RWPE1 (cell line): ENCODE results near the gene LCN15.
"Not testable (repeated sequence)": the region's sequence is repeated elsewhere in the genome, so short reads cannot be mapped to it uniquely, and the experiment has no call there.

ENCODE experiments used
- CTCF ChIA-PET: fragments of 350-600 bp; sonication (Branson Sonifier 250); formaldehyde crosslinking; extraction: SDS; loops from one replicate; lab custom pipeline; 2021; lab: Yijun Ruan, JAX
- POLR2A ChIA-PET: fragments of 400-600 bp; formaldehyde crosslinking; extraction: SDS; loops from one replicate; lab custom pipeline; 2020; ENCODE audit warnings: antibody characterized with exemption; ENCODE audit not compliant: low non-redundant PET; lab: Yijun Ruan, JAX
- DNase-seq: peaks from one replicate; pipeline ENCODE4 v3.0.0; 2012; ENCODE audit warnings: low spot score
- H3K27ac ChIP-seq: fragments of 450-650 bp; 2 replicates; pipeline ENCODE4 v1.5.1; 2017
- CTCF ChIP-seq: fragments of 450-650 bp; conservative IDR thresholded peaks from 2 replicates; pipeline ENCODE4 v1.5.1; 2017; ENCODE audit warnings: low read depth, mild to moderate bottlenecking

Gene LCN15

DNA sequence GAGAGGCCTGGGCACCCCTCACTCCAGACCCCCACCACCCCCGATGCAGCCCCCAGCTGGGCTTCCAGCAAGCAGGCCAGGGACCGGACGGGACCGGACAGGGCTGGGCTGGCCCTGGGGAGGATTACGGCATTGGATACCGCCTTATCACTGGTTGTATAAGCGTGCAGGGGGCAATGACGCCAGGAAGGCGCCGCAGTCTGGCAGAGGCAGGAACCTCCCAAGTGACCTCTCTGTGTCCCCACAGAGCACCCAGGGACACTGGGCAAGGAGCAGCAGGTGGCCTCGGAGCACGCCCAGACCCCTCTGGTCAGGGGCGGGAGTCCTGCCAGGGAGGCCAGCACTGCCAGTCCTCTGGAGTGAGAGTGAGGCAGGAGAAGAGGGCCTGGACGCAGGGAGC is 723 bp upstream of the LCN15 start:
- no peak for DNase-seq
- CTCF ChIA-PET = no interaction called here
- TF ChIP-seq CTCF = no peak
- POLR2A ChIA-PET = no interaction called here
- H3K27ac ChIP-seq = no peak overlapping the region

GRCh38 chr9:136763649-136764035 is 676 bp downstream of the LCN15 start:
- DNase-seq = no peak
- POLR2A ChIA-PET = no interaction called here
- CTCF ChIA-PET = no interaction called here
- no peak for TF ChIP-seq CTCF
- no peak overlapping the region for H3K27ac ChIP-seq

GRCh38 chr9:136762915-136763648 is 1.2 kb downstream of the LCN15 start:
- peak; percentile 73 for DNase-seq
- no peak for TF ChIP-seq CTCF
- CTCF ChIA-PET = interaction anchor here (0.6 kb wide), 1 partner anchor 435 kb away, joined by 4 read pairs; no protein-coding TSS in a partner anchor
- H3K27ac ChIP-seq = no peak overlapping the region
- POLR2A ChIA-PET = no interaction called here

GRCh38 chr9:136762221-136762691 is 2.1 kb downstream of the LCN15 start:
- CTCF ChIA-PET = no interaction called here

DNA sequence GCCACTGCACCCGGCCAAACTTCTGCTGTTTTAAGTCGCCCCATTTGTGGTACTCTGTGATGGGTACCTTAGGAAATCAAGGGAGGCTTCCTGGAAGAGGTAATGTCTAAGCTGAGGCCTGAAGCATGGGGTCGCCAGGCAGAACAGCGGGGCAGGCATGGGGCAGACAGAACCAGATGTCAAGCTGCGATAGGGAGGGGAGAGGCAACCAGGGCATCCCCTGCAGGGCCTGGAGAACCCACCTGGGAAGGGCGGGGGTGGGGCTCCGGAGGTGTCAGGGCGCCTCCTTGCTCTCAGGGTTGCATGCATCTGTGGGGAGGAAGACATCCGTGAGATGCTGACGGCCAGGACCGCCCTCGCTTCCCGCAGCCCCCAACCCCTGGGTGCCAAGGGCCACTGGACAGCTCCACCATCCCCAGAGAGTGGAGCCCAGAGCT is 2.8 kb downstream of the LCN15 start:
- DNase-seq = no peak
- no peak for TF ChIP-seq CTCF
- CTCF ChIA-PET = interaction anchor here (0.5 to 0.8 kb wide), 5 partner anchors 16 to 123 kb away, joined by 3 to 5 read pairs (median 3); no protein-coding TSS in a partner anchor
- H3K27ac ChIP-seq = no peak overlapping the region
- POLR2A ChIA-PET = interaction anchor here (0.7 kb wide), 1 partner anchor 89 kb away, joined by 3 read pairs; no protein-coding TSS in a partner anchor

More at GRCh38 chr9:136762221-136762691, 2.1 kb downstream of the LCN15 start:
- POLR2A ChIA-PET = interaction anchor here (0.7 kb wide), 1 partner anchor 88 kb away, joined by 3 read pairs; no protein-coding TSS in a partner anchor
- no peak for TF ChIP-seq CTCF
- H3K27ac ChIP-seq = no peak overlapping the region
- DNase-seq = no peak

GRCh38 chr9:136760834-136761544 is 3.3 kb downstream of the LCN15 start:
- CTCF ChIA-PET = interaction anchor here (0.5 to 1.4 kb wide), 9 partner anchors 16 to 123 kb away, joined by 3 to 8 read pairs (median 3); no protein-coding TSS in a partner anchor
- DNase-seq = peak; percentile 63
- TF ChIP-seq CTCF = peak; percentile 81
- H3K27ac ChIP-seq = not testable (repeated sequence)
- POLR2A ChIA-PET = interaction anchor here (0.6 to 1.0 kb wide), 2 partner anchors 33 to 124 kb away, joined by 3 read pairs; no protein-coding TSS in a partner anchor
